Activated CD8-positive, alpha-beta memory T cell treated with anti-CD3 and anti-CD28 coated beads, Interleukin-2, amount 50 U/mL, for 24 hours (primary cell): ENCODE results near the gene ZCCHC3.
"Not testable (repeated sequence)": the region's sequence is repeated elsewhere in the genome, so short reads cannot be mapped to it uniquely, and the experiment has no call there.

Source experiments
- DNase-seq: peaks from one replicate; pipeline ENCODE4 v3.0.0-alpha.2; 2020; ENCODE audit errors: extremely low read depth

The ZCCHC3 gene

GRCh38 chr20:311609-312008, 14.2 kb downstream of the ZCCHC3 start:
- no peak for DNase-seq

DNA sequence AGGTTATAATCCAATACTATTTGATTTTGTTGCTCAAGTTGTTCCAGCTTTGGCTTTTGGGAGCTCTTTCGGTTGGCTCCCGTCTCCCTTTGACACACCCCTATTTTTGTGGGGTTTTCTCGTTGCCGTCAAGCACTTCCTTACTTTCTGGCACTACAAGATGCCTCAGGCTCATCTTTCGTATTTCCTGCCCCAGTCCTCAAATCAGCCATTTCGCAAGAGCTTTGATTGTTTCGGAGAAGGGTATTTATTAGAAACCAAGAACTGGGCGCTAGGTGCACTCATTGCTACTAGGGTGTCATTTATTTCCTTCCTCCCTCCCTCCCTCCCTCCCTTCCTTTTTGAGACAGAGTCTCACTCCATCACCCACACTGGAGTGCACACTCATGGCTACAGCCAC, 14.7 kb downstream of the ZCCHC3 start:
- no peak for DNase-seq

- DNase-seq, result no peak
These were observed 15.5 kb downstream of the ZCCHC3 start for GRCh38 chr20:312866-313265.

GRCh38 chr20:313402-313801, 16.0 kb downstream of the ZCCHC3 start:
- DNase-seq, result no peak

GRCh38 chr20:313948-314347, 16.6 kb downstream of the ZCCHC3 start:
- no peak for DNase-seq

DNA sequence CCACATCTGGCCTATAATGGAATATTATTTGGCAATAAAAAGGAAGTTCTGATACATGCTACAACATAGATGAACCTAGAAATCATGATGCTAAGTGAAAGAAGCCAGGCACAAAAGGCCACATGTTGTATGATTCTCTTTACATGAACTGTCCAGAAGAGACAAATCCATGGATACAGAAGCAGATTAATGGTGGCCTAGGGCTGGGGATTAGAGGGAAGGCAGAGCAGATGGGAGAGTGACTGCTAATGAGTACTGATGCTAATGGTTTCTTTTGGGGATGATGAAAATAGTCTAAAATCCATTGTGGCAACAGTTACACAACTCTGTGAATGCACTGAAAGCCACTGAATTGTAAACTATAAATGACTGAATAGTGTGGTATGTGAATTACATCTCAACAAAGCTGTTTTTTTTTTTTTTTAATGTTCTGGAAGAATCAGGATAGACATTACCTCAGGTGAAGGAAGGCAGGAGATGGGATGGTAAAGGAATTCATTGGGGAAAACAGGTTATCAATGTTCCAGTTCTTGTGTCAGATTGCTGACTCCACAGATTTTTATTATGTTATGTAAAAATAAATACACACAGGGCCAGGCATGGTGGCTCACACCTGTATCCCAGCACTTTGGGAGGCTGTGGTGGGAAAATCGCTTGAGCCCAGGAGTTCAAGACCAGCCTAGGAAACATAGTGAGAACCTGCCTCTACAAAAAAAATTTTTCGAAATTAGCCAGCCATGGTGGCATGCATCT, 19.1 kb downstream of the ZCCHC3 start:
- no peak for DNase-seq

DNA sequence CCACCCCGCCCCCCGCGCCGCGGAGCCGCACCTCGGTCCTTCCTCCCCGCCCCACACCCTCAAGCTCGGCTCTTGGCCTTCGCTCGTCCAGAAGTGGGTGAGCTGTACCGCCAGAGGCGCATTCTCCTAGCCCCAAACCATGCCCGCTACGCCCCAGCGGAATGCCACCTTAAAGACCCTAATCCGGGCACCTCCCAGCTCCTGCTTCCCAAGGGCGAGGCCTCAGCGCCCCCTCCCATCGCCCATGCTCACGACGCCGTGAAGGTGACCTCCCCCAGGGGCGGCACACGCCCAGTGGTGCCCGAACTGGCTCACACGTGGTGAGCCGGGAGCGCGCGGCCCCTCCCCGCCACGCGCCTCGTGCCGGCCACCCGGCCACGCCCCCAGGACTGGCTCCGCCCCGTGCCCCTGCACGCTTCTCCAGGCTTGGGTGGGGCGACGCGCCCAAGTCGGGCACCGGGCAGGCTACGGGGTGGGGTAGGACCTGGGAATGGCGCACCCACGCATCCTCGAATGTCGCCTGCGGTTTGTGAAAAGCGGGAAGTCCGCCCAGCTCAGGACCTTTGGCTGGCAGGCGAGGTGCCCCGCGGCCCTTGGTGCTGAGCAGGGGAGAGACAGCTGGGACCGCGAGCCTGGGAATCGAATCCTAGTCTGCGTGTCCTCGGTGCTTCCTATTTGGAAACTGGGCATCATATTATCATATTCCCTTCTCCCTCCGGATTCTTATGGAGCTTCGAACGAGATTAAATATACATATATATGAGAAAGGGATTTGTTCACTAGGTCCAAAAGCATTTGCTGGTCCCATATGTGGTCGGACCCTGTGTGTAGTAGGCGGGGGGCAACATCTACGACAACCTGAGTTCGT, 27.0 kb downstream of the ZCCHC3 start:
- DNase-seq, result peak; percentile 64

DNA sequence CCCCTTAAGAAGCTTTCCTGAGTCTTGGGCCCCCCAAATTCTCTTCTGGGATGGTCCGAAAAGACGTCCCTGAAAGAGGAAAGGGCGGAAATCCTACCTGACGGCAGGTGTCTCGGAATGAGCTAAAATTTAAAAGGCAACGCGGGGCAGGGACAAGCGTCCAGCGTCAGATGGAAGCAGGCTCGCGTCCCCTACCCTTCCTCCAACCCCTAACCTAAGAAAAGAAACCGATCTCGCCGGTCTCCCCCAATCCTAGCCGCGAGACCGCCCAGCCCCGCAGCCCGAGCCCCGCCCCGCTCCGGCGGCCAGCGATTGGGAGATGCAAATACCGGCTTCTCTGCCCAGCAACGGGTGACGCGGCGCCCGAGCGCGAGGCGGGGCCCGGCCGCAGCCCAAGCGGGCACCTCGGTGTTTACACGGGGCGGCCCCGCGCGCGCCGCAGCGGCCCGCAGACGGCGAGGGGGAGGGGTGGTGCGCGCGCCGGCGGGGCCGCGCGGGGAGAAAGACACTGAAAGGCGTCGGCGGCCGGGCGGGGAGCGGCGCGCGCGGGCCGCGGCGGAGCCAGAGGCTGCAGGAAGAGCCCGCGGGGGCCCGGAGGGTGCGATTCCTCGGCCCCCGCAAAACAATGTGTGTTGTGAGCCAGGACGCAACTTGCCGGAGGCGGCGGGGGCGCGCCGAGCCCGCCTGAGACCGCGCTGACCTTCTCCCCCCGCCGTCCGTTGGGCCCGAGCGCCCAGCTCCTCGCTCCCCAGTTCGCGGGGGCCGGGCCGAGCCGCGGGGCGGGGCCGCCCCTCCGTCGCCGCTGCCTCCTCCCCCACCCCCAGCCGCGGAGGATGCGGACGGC, 27.9 kb downstream of the ZCCHC3 start, which contains the start of gene SOX12:
SOX12 (plus strand) TSS at position 508 of the 844 bp plus-strand sequence. CDS start 373 bp downstream, outside the sequence.
- DNase-seq, result peak; percentile 91

GRCh38 chr20:325889-326644, 28.7 kb downstream of the ZCCHC3 start:
- DNase-seq, result no peak

- DNase-seq, result no peak
These were observed 29.3 kb downstream of the ZCCHC3 start for GRCh38 chr20:326645-327185.

- peak; percentile 38 for DNase-seq
These were observed 30.0 kb downstream of the ZCCHC3 start for GRCh38 chr20:327186-328026.

DNA sequence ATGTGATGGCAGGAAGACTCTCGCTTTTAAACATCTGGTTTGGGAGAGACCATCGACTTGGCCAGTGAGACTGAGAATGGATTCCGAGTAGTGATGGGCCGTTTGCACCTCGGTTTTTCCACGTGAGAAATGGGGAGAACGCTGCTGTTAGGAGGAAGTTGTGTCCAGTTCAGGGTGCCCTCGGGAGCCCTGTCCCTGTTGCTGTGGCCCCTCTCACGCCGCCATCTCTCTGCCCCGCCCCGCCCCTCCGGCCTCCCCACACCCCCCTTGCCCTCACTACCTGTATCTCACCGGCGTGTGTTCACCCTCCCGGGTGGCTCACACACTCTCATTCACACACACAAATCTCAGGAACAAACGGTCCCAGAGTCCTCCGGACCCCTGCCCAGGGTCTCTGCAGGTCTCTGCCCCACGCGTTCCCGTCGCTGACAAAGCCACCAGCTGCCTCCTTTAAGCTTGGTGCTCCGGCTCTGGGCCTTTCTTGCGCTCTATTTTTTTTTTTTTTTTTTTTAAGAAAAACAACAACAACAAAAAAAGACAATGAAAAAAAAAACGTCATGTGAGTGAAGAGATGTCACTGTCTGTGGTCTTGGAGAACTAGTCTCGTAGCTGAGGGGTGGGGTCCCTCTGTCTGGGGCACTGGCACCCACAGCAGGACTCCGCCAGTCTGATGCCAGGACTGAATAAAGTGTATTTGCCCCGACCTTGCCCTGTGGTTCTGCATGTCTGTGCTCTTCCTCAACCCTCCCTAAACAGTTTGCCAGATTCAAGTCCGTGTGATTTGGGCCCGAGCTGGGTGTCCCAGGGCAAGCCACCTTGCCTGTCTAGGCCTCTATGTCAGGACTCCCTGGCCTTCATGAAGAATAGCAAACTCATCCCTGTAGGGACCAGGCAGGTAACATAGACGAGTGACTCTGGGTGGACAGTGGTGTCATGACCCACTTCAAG, 30.9 kb downstream of the ZCCHC3 start:
- no peak for DNase-seq

- DNase-seq, result no peak
These were observed 31.8 kb downstream of the ZCCHC3 start for GRCh38 chr20:328975-329695.

- DNase-seq, result no peak
These were observed 32.5 kb downstream of the ZCCHC3 start for GRCh38 chr20:329851-330232.

DNA sequence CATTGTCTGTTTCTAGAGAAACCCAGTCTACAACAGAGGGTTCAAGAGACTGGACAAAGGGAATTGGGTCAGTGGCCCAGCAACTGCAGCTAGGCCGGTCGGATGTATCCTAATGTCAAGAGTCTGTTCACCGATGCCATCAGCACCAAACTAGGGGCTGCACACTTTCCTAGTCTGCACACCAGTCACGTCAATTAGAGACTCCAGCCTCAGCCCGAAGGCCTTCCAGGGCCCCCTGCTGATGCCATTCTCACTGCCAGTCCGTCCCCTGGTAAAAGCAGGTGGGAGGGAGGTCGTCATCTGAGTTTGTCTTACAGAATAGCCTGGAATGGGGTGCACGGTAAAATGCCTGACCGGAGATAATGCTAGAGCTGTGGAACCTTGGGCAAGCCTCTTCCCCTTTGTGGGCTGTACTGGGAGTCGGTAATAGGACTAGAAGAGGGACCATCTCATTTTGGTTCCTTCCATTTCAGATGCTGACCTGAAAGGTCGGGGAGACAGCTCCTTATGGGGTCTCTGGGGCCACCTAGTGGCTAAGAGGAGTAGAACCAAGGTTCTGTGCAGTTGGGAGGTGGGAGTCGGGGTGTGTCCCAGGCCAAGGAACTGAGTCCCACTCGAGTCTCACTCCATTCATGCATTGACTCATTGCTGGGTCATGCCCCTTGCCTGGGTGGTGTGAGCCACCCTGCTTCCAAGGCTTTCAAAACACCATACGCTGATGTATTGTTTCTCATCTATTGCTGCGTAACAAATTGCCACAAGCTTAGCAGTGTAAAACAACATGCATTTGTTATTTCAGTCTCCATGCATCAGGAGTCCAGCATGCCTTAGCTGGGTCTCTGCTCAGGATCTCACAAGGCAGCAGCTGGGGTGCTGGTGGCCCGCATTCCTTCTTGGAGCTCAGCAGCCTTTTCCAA, 33.1 kb downstream of the ZCCHC3 start:
- DNase-seq, result no peak

DNA sequence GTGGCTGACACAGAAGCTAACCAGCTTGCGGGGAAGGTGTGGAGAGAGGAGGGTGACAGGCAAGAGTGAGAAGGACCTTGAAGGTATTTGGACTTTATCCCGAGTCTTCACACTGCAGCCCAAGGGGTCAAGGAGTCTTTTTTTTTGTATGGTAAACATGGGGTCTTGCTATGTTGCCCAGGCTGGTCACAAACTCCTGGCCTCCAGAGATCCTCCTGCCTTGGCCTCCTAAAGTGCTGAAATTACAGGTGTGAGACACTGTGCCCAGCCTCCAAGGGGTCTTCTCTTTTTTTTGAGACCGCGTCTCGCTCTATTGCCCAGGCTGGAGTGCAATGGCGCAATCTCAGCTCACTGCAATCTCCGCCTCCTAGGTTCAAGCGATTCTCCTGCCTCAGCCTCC, 37.2 kb downstream of the ZCCHC3 start:
- no peak for DNase-seq

GRCh38 chr20:336040-336439, 38.7 kb downstream of the ZCCHC3 start:
- DNase-seq, result not testable (repeated sequence)
